HPDE6-E6E7 (cell line): Measurements from ENCODE around the gene C11orf91.
"Not testable (repeated sequence)": the region's sequence is repeated elsewhere in the genome, so short reads cannot be mapped to it uniquely, and the experiment has no call there.

ENCODE experiments used
- DNase-seq: peaks from one replicate; pipeline ENCODE4 v3.0.0; 2011; ENCODE audit warnings: missing footprints; ENCODE audit errors: extremely low spot score

C11orf91 gene

GRCh38 chr11:33670250-33671011, 30.2 kb downstream of the C11orf91 start:
- DNase-seq, result no peak

- no peak for DNase-seq
Observed at GRCh38 chr11:33669598-33670249, 30.9 kb downstream of the C11orf91 start.

- no peak for DNase-seq
Observed at GRCh38 chr11:33668951-33669596, 31.6 kb downstream of the C11orf91 start.

- no peak for DNase-seq
Observed at GRCh38 chr11:33668468-33668825, 32.2 kb downstream of the C11orf91 start.

GRCh38 chr11:33667819-33668467, 32.7 kb downstream of the C11orf91 start:
- DNase-seq, result no peak

- no peak for DNase-seq
Observed at GRCh38 chr11:33665350-33666106, 35.1 kb downstream of the C11orf91 start.

GRCh38 chr11:33664827-33665226, 35.8 kb downstream of the C11orf91 start:
- DNase-seq, result no peak

GRCh38 chr11:33664166-33664565, 36.5 kb downstream of the C11orf91 start:
- DNase-seq, result no peak

- DNase-seq, result no peak
Observed at GRCh38 chr11:33663121-33663520, 37.5 kb downstream of the C11orf91 start.

- not testable (repeated sequence) for DNase-seq
Observed at GRCh38 chr11:33661526-33661925, 39.1 kb downstream of the C11orf91 start.

- no peak for DNase-seq
Observed at GRCh38 chr11:33660962-33661361, 39.7 kb downstream of the C11orf91 start.

- no peak for DNase-seq
Observed at GRCh38 chr11:33659370-33660139, 41.1 kb downstream of the C11orf91 start.

GRCh38 chr11:33658195-33658900, 42.3 kb downstream of the C11orf91 start:
- no peak for DNase-seq

GRCh38 chr11:33657757-33658156, 42.9 kb downstream of the C11orf91 start:
- DNase-seq, result no peak

- no peak for DNase-seq
Observed at GRCh38 chr11:33656768-33657167, 43.9 kb downstream of the C11orf91 start.

GRCh38 chr11:33655842-33656600, 44.6 kb downstream of the C11orf91 start:
- no peak for DNase-seq

GRCh38 chr11:33654594-33654993, 46.0 kb downstream of the C11orf91 start:
- no peak for DNase-seq

- DNase-seq, result no peak
Observed at GRCh38 chr11:33652930-33653329, 47.7 kb downstream of the C11orf91 start.

- DNase-seq, result no peak
Observed at GRCh38 chr11:33652431-33652830, 48.2 kb downstream of the C11orf91 start.
